SH-SY5Y (cell line): ENCODE measurements around the gene NCOA1.
A peak's percentile ranks its signal among the peaks of the same experiment; 100 is the strongest.

Experiments
- GATA2 ChIP-seq: IDR thresholded peaks from 2 replicates; pipeline ENCODE4 v1.6.1; 2011; ENCODE audit warnings: mild to moderate bottlenecking, low read depth, low read length
- GATA3 ChIP-seq: IDR thresholded peaks from 2 replicates; pipeline ENCODE4 v1.6.1; 2011; ENCODE audit warnings: low read depth, mild to moderate bottlenecking, low read length, moderate library complexity

GRCh38 chr2:24723191-24723590 is 232.1 kb downstream of the NCOA1 start:
- TF ChIP-seq GATA3 (peak; percentile 55; the same call in 1 of the 2 replicates), GATA2 (no peak)
